Measurements from ENCODE around the gene REEP6. TPM values are rescaled to one million over a fixed set of nuclear protein-coding genes. Genes with fewer than 3 reads are reported as not detected.

Gene REEP6
- total and polyA plus RNA-seq, 7 donors: 0.33 to 5.6 (median 2.0) TPM; not detected in 1

- Histone ChIP-seq H3K27ac (peak within 1 kb of the TSS; percentile 67 to 77 (median 72)), H3K4me1 (peaks cover 0 to 22% (median 15%) of the 10 kb centered on the region in 4 donors), H3K36me3 (peaks cover 0 to 19% (median 0%) of the 10 kb centered on the region in 4 donors), H3K27me3 (peaks cover 0 to 22% (median 5%) of the 10 kb centered on the region in 3 donors), H3K9me3 (no peaks in the 10 kb centered on the region), H3K4me3 (peak within 1 kb of the TSS; percentile 77 to 99 (median 88))
- 1% methylated on average over 71 of the region's 71 CpGs for WGBS, 2 donors
- peak; percentile 97 for DNase-seq
- TF ChIP-seq POLR2AphosphoS5 (IDR thresholded peaks at IDR 0.05) (peak; percentile 78 to 91 (median 86)), POLR2A (IDR thresholded peaks at IDR 0.05) (peak; percentile 27 to 60), EP300 (IDR thresholded peaks at IDR 0.05) (peak in 1 of 4 donors; percentile 6)
- TF ChIP-seq, protein P1, sequence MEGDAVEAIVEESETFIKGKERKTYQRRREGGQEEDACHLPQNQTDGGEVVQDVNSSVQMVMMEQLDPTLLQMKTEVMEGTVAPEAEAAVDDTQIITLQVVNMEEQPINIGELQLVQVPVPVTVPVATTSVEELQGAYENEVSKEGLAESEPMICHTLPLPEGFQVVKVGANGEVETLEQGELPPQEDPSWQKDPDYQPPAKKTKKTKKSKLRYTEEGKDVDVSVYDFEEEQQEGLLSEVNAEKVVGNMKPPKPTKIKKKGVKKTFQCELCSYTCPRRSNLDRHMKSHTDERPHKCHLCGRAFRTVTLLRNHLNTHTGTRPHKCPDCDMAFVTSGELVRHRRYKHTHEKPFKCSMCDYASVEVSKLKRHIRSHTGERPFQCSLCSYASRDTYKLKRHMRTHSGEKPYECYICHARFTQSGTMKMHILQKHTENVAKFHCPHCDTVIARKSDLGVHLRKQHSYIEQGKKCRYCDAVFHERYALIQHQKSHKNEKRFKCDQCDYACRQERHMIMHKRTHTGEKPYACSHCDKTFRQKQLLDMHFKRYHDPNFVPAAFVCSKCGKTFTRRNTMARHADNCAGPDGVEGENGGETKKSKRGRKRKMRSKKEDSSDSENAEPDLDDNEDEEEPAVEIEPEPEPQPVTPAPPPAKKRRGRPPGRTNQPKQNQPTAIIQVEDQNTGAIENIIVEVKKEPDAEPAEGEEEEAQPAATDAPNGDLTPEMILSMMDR (IDR thresholded peaks at IDR 0.05): no peak
- intact Hi-C loops (cut with DNase I): no loop called here
These were observed 11.9 kb upstream of the REEP6 start, which contains the start of gene C19orf25 for GRCh38 chr19:1478934-1479707. TSS of gene C19orf25 (minus strand) at chr19:1479215. CDS start at chr19:1478903, 312 bp downstream.

- TF ChIP-seq EP300 (IDR thresholded peaks at IDR 0.05) (no peak), POLR2AphosphoS5 (IDR thresholded peaks at IDR 0.05) (no peak), POLR2A (IDR thresholded peaks at IDR 0.05) (no peak)
- TF ChIP-seq, protein P1 (IDR thresholded peaks at IDR 0.05): no peak
- 86 to 89% methylated on average over 26 of the region's 26 CpGs for WGBS, 2 donors
These were observed 9.6 kb upstream of the REEP6 start for GRCh38 chr19:1481224-1481892.

GRCh38 chr19:1481893-1482360 is 9.1 kb upstream of the REEP6 start:
- Histone ChIP-seq H3K27ac (no peak overlapping the region), H3K27me3 (no peaks in the 10 kb centered on the region), H3K9me3 (no peaks in the 10 kb centered on the region), H3K4me3 (no peak overlapping the region), H3K4me1 (peaks cover 0 to 22% (median 15%) of the 10 kb centered on the region in 4 donors), H3K36me3 (peaks cover 0 to 4% (median 0%) of the 10 kb centered on the region in 4 donors)
- TF ChIP-seq POLR2A (IDR thresholded peaks at IDR 0.05): no peak
- TF ChIP-seq, protein P1 (IDR thresholded peaks at IDR 0.05): no peak
- no peak for TF ChIP-seq POLR2AphosphoS5 (IDR thresholded peaks at IDR 0.05)
- TF ChIP-seq EP300 (IDR thresholded peaks at IDR 0.05): no peak
- intact Hi-C loops (cut with DNase I): no loop called here
- WGBS, 2 donors: 94 to 95% methylated on average over 36 of the region's 36 CpGs
- DNase-seq: peak; percentile 65

More at GRCh38 chr19:1481224-1481892, 9.6 kb upstream of the REEP6 start:
- H3K27ac ChIP-seq: no peak overlapping the region
- H3K27me3 ChIP-seq: peaks cover 0 to 3% (median 0%) of the 10 kb centered on the region in 3 donors
- H3K4me1 ChIP-seq: peaks cover 0 to 22% (median 15%) of the 10 kb centered on the region in 4 donors
- intact Hi-C loops (cut with DNase I): no loop called here
- no peak overlapping the region for H3K4me3 ChIP-seq
- peaks cover 0 to 4% (median 0%) of the 10 kb centered on the region in 4 donors for H3K36me3 ChIP-seq
- H3K9me3 ChIP-seq: no peaks in the 10 kb centered on the region
- DNase-seq: peak; percentile 62

GRCh38 chr19:1482361-1483130 is 8.4 kb upstream of the REEP6 start:
- no peak for DNase-seq
- H3K27ac ChIP-seq: no peak overlapping the region
- no peaks in the 10 kb centered on the region for H3K27me3 ChIP-seq
- no peaks in the 10 kb centered on the region for H3K36me3 ChIP-seq
- TF ChIP-seq POLR2AphosphoS5 (IDR thresholded peaks at IDR 0.05): no peak
- TF ChIP-seq EP300 (IDR thresholded peaks at IDR 0.05): no peak
- no peak for TF ChIP-seq POLR2A (IDR thresholded peaks at IDR 0.05)
- TF ChIP-seq, protein P1 (IDR thresholded peaks at IDR 0.05): no peak
- no peak overlapping the region for H3K4me3 ChIP-seq
- peaks cover 0 to 20% (median 14%) of the 10 kb centered on the region in 4 donors for H3K4me1 ChIP-seq
- no peaks in the 10 kb centered on the region for H3K9me3 ChIP-seq
- intact Hi-C loops (cut with DNase I): no loop called here
- 86 to 89% methylated on average over 37 of the region's 37 CpGs for WGBS, 2 donors
